Measurements from ENCODE around the gene CUTA. TPM values are rescaled to one million over a fixed set of nuclear protein-coding genes. Genes with fewer than 3 reads are reported as not detected.

Gene CUTA
- total and polyA plus RNA-seq, 2 of the 13 experiments (the other 11 are each of a cell fraction or from before 2014, with no cell fraction given): 170 to 180 TPM

GRCh38 chr6:33391278-33391921, 26.5 kb downstream of the CUTA start, which contains the start of gene KIFC1 (continued):
- TF ChIP-seq ZNF407 (CRISPR knock-in tag; IDR thresholded peaks at IDR 0.05; ENCODE audit: not compliant biosample characterization) (no peak), KAT8 (CRISPR knock-in tag; IDR thresholded peaks at IDR 0.05) (peak; percentile 96), MLXIP (CRISPR knock-in tag; IDR thresholded peaks at IDR 0.05; ENCODE audit: borderline replicate concordance) (no peak), PITX1 (CRISPR knock-in tag; IDR thresholded peaks at IDR 0.05) (peak; percentile 99), PRDM4 (CRISPR knock-in tag; IDR thresholded peaks at IDR 0.05; ENCODE audit: borderline replicate concordance) (0 out of 2 replicates have a peak, but pooled peaks have one; percentile 24), TRIM24 (CRISPR knock-in tag; IDR thresholded peaks at IDR 0.05) (no peak), SCMH1 (CRISPR knock-in tag; IDR thresholded peaks at IDR 0.05; ENCODE audit: borderline replicate concordance) (no peak)
- TF ChIP-seq, protein P1, sequence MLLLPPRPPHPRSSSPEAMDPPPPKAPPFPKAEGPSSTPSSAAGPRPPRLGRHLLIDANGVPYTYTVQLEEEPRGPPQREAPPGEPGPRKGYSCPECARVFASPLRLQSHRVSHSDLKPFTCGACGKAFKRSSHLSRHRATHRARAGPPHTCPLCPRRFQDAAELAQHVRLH (CRISPR knock-in tag; IDR thresholded peaks at IDR 0.05; ENCODE audit: borderline replicate concordance, low read depth): peak; percentile 97
- TF ChIP-seq, protein P2, sequence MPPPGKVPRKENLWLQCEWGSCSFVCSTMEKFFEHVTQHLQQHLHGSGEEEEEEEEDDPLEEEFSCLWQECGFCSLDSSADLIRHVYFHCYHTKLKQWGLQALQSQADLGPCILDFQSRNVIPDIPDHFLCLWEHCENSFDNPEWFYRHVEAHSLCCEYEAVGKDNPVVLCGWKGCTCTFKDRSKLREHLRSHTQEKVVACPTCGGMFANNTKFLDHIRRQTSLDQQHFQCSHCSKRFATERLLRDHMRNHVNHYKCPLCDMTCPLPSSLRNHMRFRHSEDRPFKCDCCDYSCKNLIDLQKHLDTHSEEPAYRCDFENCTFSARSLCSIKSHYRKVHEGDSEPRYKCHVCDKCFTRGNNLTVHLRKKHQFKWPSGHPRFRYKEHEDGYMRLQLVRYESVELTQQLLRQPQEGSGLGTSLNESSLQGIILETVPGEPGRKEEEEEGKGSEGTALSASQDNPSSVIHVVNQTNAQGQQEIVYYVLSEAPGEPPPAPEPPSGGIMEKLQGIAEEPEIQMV (CRISPR knock-in tag; IDR thresholded peaks at IDR 0.05; ENCODE audit: low read depth): peak; percentile 84

All from HepG2 (cell line).